GM18505 (cell line): ENCODE measurements around the gene PPFIA4.

ENCODE experiments used
- ATAC-seq: cut with Tn5 transposase; IDR thresholded peaks from one replicate; pipeline ENCODE4 v1.9.1; 2021; ENCODE audit not compliant: unreplicated experiment
- POLR2A ChIP-seq: IDR thresholded peaks from 4 replicates; pipeline ENCODE4 v1.6.1; 2011; ENCODE audit warnings: borderline replicate concordance; ENCODE audit not compliant: insufficient read depth, insufficient read length; ENCODE audit errors: extremely low read depth

PPFIA4 gene

GRCh38 chr1:203038891-203039608 lies 12.8 kb downstream of the PPFIA4 start:
- TF ChIP-seq POLR2A = no peak
- ATAC-seq = no peak

GRCh38 chr1:203039609-203040512 lies 13.6 kb downstream of the PPFIA4 start:
- no peak for ATAC-seq
- no peak for TF ChIP-seq POLR2A

- TF ChIP-seq POLR2A = no peak
- ATAC-seq = no peak
Measured at GRCh38 chr1:203040513-203041275, 14.4 kb downstream of the PPFIA4 start.

GRCh38 chr1:203041351-203041932 lies 15.2 kb downstream of the PPFIA4 start:
- ATAC-seq = no peak

GRCh38 chr1:203043830-203044545 lies 17.7 kb downstream of the PPFIA4 start:
- no peak for ATAC-seq
- no peak for TF ChIP-seq POLR2A

More at GRCh38 chr1:203041351-203041932, 15.2 kb downstream of the PPFIA4 start:
- no peak for TF ChIP-seq POLR2A

GRCh38 chr1:203044546-203045250 lies 18.4 kb downstream of the PPFIA4 start:
- TF ChIP-seq POLR2A = no peak
- ATAC-seq = no peak

GRCh38 chr1:203045336-203045735 lies 19.0 kb downstream of the PPFIA4 start:
- no peak for TF ChIP-seq POLR2A
- no peak for ATAC-seq

GRCh38 chr1:203045821-203046594 lies 19.7 kb downstream of the PPFIA4 start:
- TF ChIP-seq POLR2A = no peak
- ATAC-seq = no peak

- TF ChIP-seq POLR2A = no peak
- no peak for ATAC-seq
Measured at GRCh38 chr1:203046984-203047630, 20.8 kb downstream of the PPFIA4 start.

GRCh38 chr1:203048086-203048485 lies 21.8 kb downstream of the PPFIA4 start:
- no peak for TF ChIP-seq POLR2A
- no peak for ATAC-seq
